GM18511 (cell line): ENCODE results near the gene ARHGDIB.

Experiments
- ATAC-seq: cut with Tn5 transposase; IDR thresholded peaks from one replicate; pipeline ENCODE4 v1.9.1; 2021; ENCODE audit warnings: mild to moderate bottlenecking, moderate library complexity; ENCODE audit not compliant: unreplicated experiment

ARHGDIB gene

GRCh38 chr12:14934511-14934910, 26.9 kb downstream of the ARHGDIB start:
- no peak for ATAC-seq

- ATAC-seq = no peak
These were observed 29.4 kb downstream of the ARHGDIB start for GRCh38 chr12:14931791-14932560.

- ATAC-seq = no peak
These were observed 30.0 kb downstream of the ARHGDIB start for GRCh38 chr12:14931359-14931758.

- no peak for ATAC-seq
These were observed 31.1 kb downstream of the ARHGDIB start for GRCh38 chr12:14930299-14930698.

GRCh38 chr12:14928931-14929330, 32.5 kb downstream of the ARHGDIB start:
- ATAC-seq = no peak

GRCh38 chr12:14927267-14927666, 34.1 kb downstream of the ARHGDIB start:
- ATAC-seq = no peak

- ATAC-seq = no peak
These were observed 36.9 kb downstream of the ARHGDIB start for GRCh38 chr12:14924541-14924940.

- ATAC-seq = no peak
These were observed 37.5 kb downstream of the ARHGDIB start for GRCh38 chr12:14923944-14924343.

GRCh38 chr12:14921218-14921617, 40.2 kb downstream of the ARHGDIB start:
- ATAC-seq = no peak

GRCh38 chr12:14920475-14921126, 40.8 kb downstream of the ARHGDIB start:
- no peak for ATAC-seq

- ATAC-seq = no peak
These were observed 41.9 kb downstream of the ARHGDIB start for GRCh38 chr12:14919455-14919854.

GRCh38 chr12:14915736-14916135, 45.7 kb downstream of the ARHGDIB start:
- no peak for ATAC-seq

- ATAC-seq = no peak
These were observed 48.0 kb downstream of the ARHGDIB start for GRCh38 chr12:14913381-14913781.

GRCh38 chr12:14911131-14911530, 50.3 kb downstream of the ARHGDIB start:
- no peak for ATAC-seq

GRCh38 chr12:14910090-14910915, 51.1 kb downstream of the ARHGDIB start:
- no peak for ATAC-seq

- ATAC-seq = no peak
These were observed 53.4 kb downstream of the ARHGDIB start for GRCh38 chr12:14907953-14908352.

GRCh38 chr12:14906114-14906513, 55.3 kb downstream of the ARHGDIB start:
- ATAC-seq = no peak

GRCh38 chr12:14905269-14906004, 56.0 kb downstream of the ARHGDIB start:
- ATAC-seq = no peak

- ATAC-seq = no peak
These were observed 56.5 kb downstream of the ARHGDIB start for GRCh38 chr12:14904854-14905253.

GRCh38 chr12:14903386-14904098, 57.9 kb downstream of the ARHGDIB start:
- ATAC-seq = no peak
